ENCODE data around the gene BSPRY.

GRCh38 chr9:113352411-113352810 is 3.1 kb downstream of the BSPRY start:
- TF ChIP-seq CTCF (conservative IDR thresholded peaks at IDR 0.05 in 1 of 2, IDR thresholded peaks at IDR 0.05 in 1 of 2; ENCODE audit: low read depth in 1 of 2, low read length in 2 of 2) (no peak), EZH2 (IDR thresholded peaks at IDR 0.05; ENCODE audit: low read length, missing control alignments) (no peak)
